ENCODE data around the gene HLTF. TPM values are rescaled to one million over a fixed set of nuclear protein-coding genes. Genes with fewer than 3 reads are reported as not detected.
A peak's percentile ranks its signal among the peaks of the same experiment; 100 is the strongest.

The HLTF gene
- total and polyA plus RNA-seq, 2 of the 13 experiments (the other 11 are each of a cell fraction or from before 2014, with no cell fraction given) = 12.0 to 22.9 TPM

GRCh38 chr3:149010504-149010951, 75.8 kb downstream of the HLTF start (continued):
- no peak for TF ChIP-seq ZNF646 (CRISPR knock-in tag; IDR thresholded peaks at IDR 0.05)
- 0 out of 2 replicates have a peak, but pooled peaks have one; percentile 22 for TF ChIP-seq KDM3A (CRISPR knock-in tag; IDR thresholded peaks at IDR 0.05; ENCODE audit: low read depth)
- TF ChIP-seq NFYB (CRISPR knock-in tag; IDR thresholded peaks at IDR 0.05) = no peak
- TF ChIP-seq FOXA3 (CRISPR knock-in tag; IDR thresholded peaks at IDR 0.05) = 0 out of 2 replicates have a peak, but pooled peaks have one; percentile 29
- TF ChIP-seq IKZF5 (CRISPR knock-in tag; IDR thresholded peaks at IDR 0.05) = peak; percentile 61; the same call in 1 of the 2 replicates
- TF ChIP-seq HOXA3 (CRISPR knock-in tag; IDR thresholded peaks at IDR 0.05) = peak; percentile 27; the same call in 1 of the 2 replicates
- no peak for TF ChIP-seq ZNF503 (CRISPR knock-in tag; IDR thresholded peaks at IDR 0.05)
- no peak; a peak in 1 of 4 replicates for TF ChIP-seq HMGXB4 (CRISPR knock-in tag; IDR thresholded peaks at IDR 0.05; ENCODE audit: borderline replicate concordance in 1 of 2, low read depth in 1 of 2)
- TF ChIP-seq MYPOP (CRISPR knock-in tag; IDR thresholded peaks at IDR 0.05) = no peak
- TF ChIP-seq ZNF329 (CRISPR knock-in tag; IDR thresholded peaks at IDR 0.05; ENCODE audit: low read depth) = no peak
- TF ChIP-seq DMTF1 (CRISPR knock-in tag; IDR thresholded peaks at IDR 0.05) = no peak
- TF ChIP-seq NFYC (CRISPR knock-in tag; IDR thresholded peaks at IDR 0.05) = no peak; the same call in 1 of the 2 replicates
